ENCODE data around the gene CACNA2D3. TPM values are rescaled to one million over a fixed set of nuclear protein-coding genes. Genes with fewer than 3 reads are reported as not detected.
"Not testable (repeated sequence)": the region's sequence is repeated elsewhere in the genome, so short reads cannot be mapped to it uniquely, and the experiment has no call there.

CACNA2D3 gene
- total and polyA plus RNA-seq, 4 experiments from 2014 or later, result not detected

DNA sequence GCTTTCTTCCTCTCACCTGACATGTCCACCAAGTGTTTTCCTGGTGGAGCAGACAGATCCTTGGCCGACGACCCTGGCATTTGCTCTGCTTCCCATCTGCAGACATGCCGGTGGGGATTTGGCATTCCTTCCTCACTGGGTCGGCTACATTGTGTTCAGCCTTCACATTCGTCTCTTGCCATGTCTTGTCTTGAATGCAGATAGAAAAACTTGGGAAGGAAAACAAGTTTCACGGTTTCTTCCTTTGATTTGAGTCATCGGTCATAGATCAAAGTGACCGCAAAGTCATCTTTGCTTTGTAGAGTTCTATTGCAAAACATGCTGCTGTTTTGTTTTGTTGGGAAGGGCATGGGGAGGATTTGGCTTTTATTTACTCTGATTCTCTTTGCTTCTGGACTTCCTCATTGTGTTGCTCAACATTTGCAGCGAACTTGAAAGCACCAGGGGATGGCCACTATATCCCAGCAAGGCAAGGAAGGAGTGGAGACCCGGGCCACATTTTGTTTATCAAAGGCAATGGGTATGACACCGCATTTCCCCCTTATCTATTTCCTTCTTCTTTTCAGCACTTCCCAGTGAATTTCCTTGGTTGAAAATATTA, 321.3 kb downstream of the CACNA2D3 start:
- no peaks in the 10 kb centered on the region for H3K27me3 Mint-ChIP-seq
- H3K4me1 Mint-ChIP-seq, result no peaks in the 10 kb centered on the region
- ChIA-PET POLR2A (ENCODE audit: partially characterized antibody) (no interaction called here), CTCF (ENCODE audit: partially characterized antibody) (no interaction called here)
- peaks cover 0 to 8% (median 0%) of the 10 kb centered on the region in 8 donors for H3K9me3 Mint-ChIP-seq
- no peaks in the 10 kb centered on the region for H3K27me3 ChIP-seq (ENCODE audit: insufficient read depth, low read length)
- no peak overlapping the region for H3K27ac ChIP-seq (ENCODE audit: low read depth, low read length)
- no peaks in the 10 kb centered on the region for H3K4me1 ChIP-seq (ENCODE audit: insufficient read depth, low read length)
- intact Hi-C loops (cut with micrococcal nuclease), result no loop called here
- no peak overlapping the region for H3K27ac Mint-ChIP-seq
- no peak for DNase-seq
- no peaks in the 10 kb centered on the region for H3K36me3 Mint-ChIP-seq
- H3K36me3 ChIP-seq (ENCODE audit: insufficient read depth, low read length), result no peaks in the 10 kb centered on the region
- no peaks in the 10 kb centered on the region for H3K9me3 ChIP-seq (ENCODE audit: control insufficient read depth in 1 of 2, low read length in 2 of 2)
- no peak overlapping the region for H3K4me3 ChIP-seq (ENCODE audit: low read length in 2 of 2)
- no peak overlapping the region for H3K4me3 Mint-ChIP-seq

DNA sequence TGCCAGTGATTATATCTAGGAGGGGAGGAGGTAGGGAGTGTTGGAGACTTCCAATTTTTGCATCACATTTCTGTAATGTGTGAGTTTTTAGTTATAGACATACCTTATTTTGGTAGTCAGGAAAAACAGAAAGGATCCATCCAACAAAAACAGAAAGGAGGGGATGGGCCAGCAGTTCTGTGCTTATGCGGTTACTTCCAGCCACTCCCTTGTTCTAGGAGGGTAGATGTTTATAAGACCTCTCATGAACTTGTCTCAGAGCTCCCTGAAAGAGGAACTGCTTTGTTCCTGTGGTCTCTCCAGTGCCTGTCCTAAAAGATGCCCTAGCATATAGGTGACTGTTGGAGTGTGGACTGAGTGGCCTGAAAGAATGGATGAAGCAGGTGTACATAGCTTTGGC, 323.3 kb downstream of the CACNA2D3 start:
- H3K9me3 ChIP-seq (ENCODE audit: control insufficient read depth in 1 of 2, low read length in 2 of 2), result no peaks in the 10 kb centered on the region
- no peak overlapping the region for H3K27ac Mint-ChIP-seq
- H3K36me3 ChIP-seq (ENCODE audit: insufficient read depth, low read length), result no peaks in the 10 kb centered on the region
- H3K4me3 Mint-ChIP-seq, result no peak overlapping the region
- H3K4me1 ChIP-seq (ENCODE audit: insufficient read depth, low read length), result no peaks in the 10 kb centered on the region
- DNase-seq, result no peak
- intact Hi-C loops (cut with micrococcal nuclease), result no loop called here
- no peaks in the 10 kb centered on the region for H3K36me3 Mint-ChIP-seq
- CTCF ChIA-PET (ENCODE audit: partially characterized antibody), result no interaction called here
- no peak overlapping the region for H3K4me3 ChIP-seq (ENCODE audit: low read length in 2 of 2)
- H3K4me1 Mint-ChIP-seq, result no peaks in the 10 kb centered on the region
- H3K9me3 Mint-ChIP-seq, result peaks cover 0 to 8% (median 0%) of the 10 kb centered on the region in 8 donors
- H3K27ac ChIP-seq (ENCODE audit: low read depth, low read length), result no peak overlapping the region
- POLR2A ChIA-PET (ENCODE audit: partially characterized antibody), result no interaction called here
- H3K27me3 Mint-ChIP-seq, result no peaks in the 10 kb centered on the region
- no peaks in the 10 kb centered on the region for H3K27me3 ChIP-seq (ENCODE audit: insufficient read depth, low read length)

DNA sequence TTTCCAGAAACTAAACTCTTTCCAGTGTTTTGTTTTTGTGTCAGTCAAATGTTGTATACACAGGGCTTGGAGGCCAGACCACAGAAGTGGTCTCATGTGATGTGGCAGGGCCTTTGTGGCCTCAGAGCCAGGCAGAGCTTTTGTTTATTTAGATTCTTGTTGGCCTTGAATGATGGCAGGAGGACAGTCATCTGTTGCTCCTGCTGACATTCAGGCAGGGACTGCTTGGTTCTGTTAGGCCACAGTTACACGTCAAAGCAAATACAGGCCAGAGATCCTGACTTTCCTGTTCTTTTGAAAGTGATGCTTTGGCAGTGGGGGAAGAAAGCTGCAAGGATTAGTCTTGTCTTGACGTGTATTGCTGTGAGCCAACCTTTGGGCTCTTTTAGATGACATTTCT, 325.1 kb downstream of the CACNA2D3 start:
- no peaks in the 10 kb centered on the region for H3K36me3 ChIP-seq (ENCODE audit: insufficient read depth, low read length)
- POLR2A ChIA-PET (ENCODE audit: partially characterized antibody), result no interaction called here
- no peak overlapping the region for H3K4me3 ChIP-seq (ENCODE audit: low read length in 2 of 2)
- no peak overlapping the region for H3K27ac ChIP-seq (ENCODE audit: low read depth, low read length)
- H3K27ac Mint-ChIP-seq, result no peak overlapping the region
- no peaks in the 10 kb centered on the region for H3K4me1 ChIP-seq (ENCODE audit: insufficient read depth, low read length)
- intact Hi-C loops (cut with micrococcal nuclease), result no loop called here
- DNase-seq, result no peak
- H3K9me3 ChIP-seq (ENCODE audit: control insufficient read depth in 1 of 2, low read length in 2 of 2), result no peaks in the 10 kb centered on the region
- no peaks in the 10 kb centered on the region for H3K36me3 Mint-ChIP-seq
- no peaks in the 10 kb centered on the region for H3K27me3 Mint-ChIP-seq
- H3K4me3 Mint-ChIP-seq, result no peak overlapping the region
- H3K27me3 ChIP-seq (ENCODE audit: insufficient read depth, low read length), result no peaks in the 10 kb centered on the region
- CTCF ChIA-PET (ENCODE audit: partially characterized antibody), result no interaction called here
- peaks cover 0 to 11% (median 3%) of the 10 kb centered on the region in 8 donors for H3K9me3 Mint-ChIP-seq
- H3K4me1 Mint-ChIP-seq, result no peaks in the 10 kb centered on the region

DNA sequence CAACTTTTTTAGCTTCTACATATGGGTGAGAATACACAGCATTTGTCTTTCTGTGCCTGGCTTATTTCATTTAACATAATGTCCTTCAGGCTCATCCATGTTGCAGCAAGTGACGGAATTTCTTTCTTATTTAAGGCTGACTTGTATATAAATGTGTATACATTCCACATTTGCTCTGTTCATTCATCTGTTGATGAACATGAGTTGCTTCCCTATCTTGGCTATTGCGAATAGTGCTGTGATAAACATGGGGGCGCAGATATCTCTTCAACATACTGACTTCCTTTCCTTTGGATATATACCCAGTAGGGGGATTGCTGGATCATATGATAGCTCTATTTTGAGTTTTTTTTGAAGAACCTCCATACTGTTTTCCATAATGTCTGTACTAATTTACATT, 332.5 kb downstream of the CACNA2D3 start:
- H3K4me1 ChIP-seq (ENCODE audit: insufficient read depth, low read length), result no peaks in the 10 kb centered on the region
- peaks cover 2 to 28% (median 12%) of the 10 kb centered on the region in 8 donors for H3K9me3 Mint-ChIP-seq
- intact Hi-C loops (cut with micrococcal nuclease), result no loop called here

DNA sequence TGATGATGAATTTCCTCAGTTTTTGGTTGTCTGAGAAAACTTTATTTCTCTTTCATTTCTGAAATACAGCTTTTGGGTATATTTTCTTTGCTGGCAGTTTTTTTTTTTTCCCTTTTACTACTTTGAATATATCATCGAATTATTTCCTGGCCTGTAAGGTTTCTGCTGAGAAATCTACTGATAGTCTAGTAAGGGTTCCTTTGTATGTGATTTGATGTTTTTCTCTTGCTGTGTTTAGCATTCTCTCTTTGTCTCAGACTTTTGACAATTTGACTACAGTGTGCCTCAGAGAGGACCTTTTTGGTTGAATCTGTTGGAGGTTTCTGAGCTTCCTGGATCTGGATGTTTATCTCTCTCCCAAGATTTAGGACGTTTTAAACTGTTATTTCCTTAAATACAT, 336.0 kb downstream of the CACNA2D3 start:
- Histone ChIP-seq H3K27me3 (ENCODE audit: insufficient read depth, low read length) (no peaks in the 10 kb centered on the region), H3K36me3 (ENCODE audit: insufficient read depth, low read length) (no peaks in the 10 kb centered on the region), H3K27ac (ENCODE audit: low read depth, low read length) (no peak overlapping the region), H3K9me3 (ENCODE audit: control insufficient read depth in 1 of 2, low read length in 2 of 2) (peaks cover 0 to 6% of the 10 kb centered on the region in 2 donors), H3K4me1 (ENCODE audit: insufficient read depth, low read length) (no peaks in the 10 kb centered on the region), H3K4me3 (ENCODE audit: low read length in 2 of 2) (no peak overlapping the region)
- Mint-ChIP-seq H3K4me1 (no peaks in the 10 kb centered on the region), H3K36me3 (no peaks in the 10 kb centered on the region), H3K27ac (no peak overlapping the region), H3K27me3 (no peaks in the 10 kb centered on the region), H3K4me3 (no peak overlapping the region), H3K9me3 (peaks cover under 1 to 35% (median 11%) of the 10 kb centered on the region in 8 donors)
- DNase-seq, result no peak
- ChIA-PET POLR2A (ENCODE audit: partially characterized antibody) (no interaction called here), CTCF (ENCODE audit: partially characterized antibody) (no interaction called here)
- intact Hi-C loops (cut with micrococcal nuclease), result no loop called here

More for the DNA sequence above, 332.5 kb downstream of the CACNA2D3 start:
- POLR2A ChIA-PET (ENCODE audit: partially characterized antibody), result no interaction called here
- no peak for DNase-seq
- H3K27ac Mint-ChIP-seq, result no peak overlapping the region
- Histone ChIP-seq H3K27ac (ENCODE audit: low read depth, low read length) (no peak overlapping the region), H3K4me3 (ENCODE audit: low read length in 2 of 2) (no peak overlapping the region), H3K9me3 (ENCODE audit: control insufficient read depth in 1 of 2, low read length in 2 of 2) (peaks cover 0 to 6% of the 10 kb centered on the region in 2 donors), H3K36me3 (ENCODE audit: insufficient read depth, low read length) (no peaks in the 10 kb centered on the region), H3K27me3 (ENCODE audit: insufficient read depth, low read length) (no peaks in the 10 kb centered on the region)
- H3K4me1 Mint-ChIP-seq, result no peaks in the 10 kb centered on the region
- no peaks in the 10 kb centered on the region for H3K27me3 Mint-ChIP-seq
- H3K36me3 Mint-ChIP-seq, result no peaks in the 10 kb centered on the region
- CTCF ChIA-PET (ENCODE audit: partially characterized antibody), result no interaction called here
- no peak overlapping the region for H3K4me3 Mint-ChIP-seq

DNA sequence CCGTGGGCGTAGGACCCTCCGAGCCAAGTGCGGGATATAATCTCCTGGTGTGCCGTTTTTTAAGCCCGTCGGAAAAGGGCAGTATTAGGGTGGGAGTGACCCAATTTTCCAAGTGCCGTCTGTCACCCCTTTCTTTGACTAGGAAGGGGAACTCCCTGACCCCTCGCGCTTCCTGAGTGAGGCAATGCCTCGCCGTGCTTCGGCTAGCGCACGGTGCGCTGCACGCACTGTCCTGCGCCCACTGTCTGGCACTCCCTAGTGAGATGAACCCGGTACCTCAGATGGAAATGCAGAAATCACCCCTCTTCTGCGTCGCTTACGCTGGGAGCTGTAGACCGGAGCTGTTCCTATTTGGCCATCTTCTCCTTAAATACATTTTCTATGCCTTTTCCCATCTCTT, 342.2 kb downstream of the CACNA2D3 start:
- H3K36me3 ChIP-seq (ENCODE audit: insufficient read depth, low read length); H3K27ac ChIP-seq (ENCODE audit: low read depth, low read length); CTCF ChIA-PET (ENCODE audit: partially characterized antibody); H3K4me3 ChIP-seq (ENCODE audit: low read length in 2 of 2); H3K27me3 ChIP-seq (ENCODE audit: insufficient read depth, low read length); H3K27me3 Mint-ChIP-seq; intact Hi-C loops (cut with micrococcal nuclease); POLR2A ChIA-PET (ENCODE audit: partially characterized antibody); H3K27ac Mint-ChIP-seq; H3K36me3 Mint-ChIP-seq; H3K9me3 ChIP-seq (ENCODE audit: control insufficient read depth in 1 of 2, low read length in 2 of 2); H3K4me3 Mint-ChIP-seq; H3K4me1 Mint-ChIP-seq; DNase-seq; H3K4me1 ChIP-seq (ENCODE audit: insufficient read depth, low read length): not testable (repeated sequence)
- peaks cover 2 to 37% (median 16%) of the 10 kb centered on the region in 8 donors for H3K9me3 Mint-ChIP-seq

DNA sequence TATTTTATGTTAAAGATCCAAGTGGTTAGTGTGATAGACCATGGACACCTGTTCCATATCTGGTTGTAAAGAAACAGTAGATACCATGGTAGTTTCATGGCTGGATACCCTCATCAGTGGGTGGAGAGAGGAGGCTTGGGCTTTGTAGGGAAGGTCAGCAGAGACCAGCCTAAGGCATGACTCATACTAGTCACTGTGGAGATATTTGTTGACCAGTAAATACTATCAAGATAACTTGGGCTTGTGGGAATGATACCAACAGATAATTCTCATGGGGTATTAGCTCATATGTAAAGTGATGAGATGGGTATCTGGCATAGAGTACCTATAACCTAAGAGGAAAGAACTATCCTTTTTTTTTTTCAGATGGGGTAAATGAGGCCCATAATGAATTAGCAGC, 354.5 kb downstream of the CACNA2D3 start:
- Histone ChIP-seq H3K27me3 (ENCODE audit: insufficient read depth, low read length) (no peaks in the 10 kb centered on the region), H3K36me3 (ENCODE audit: insufficient read depth, low read length) (no peaks in the 10 kb centered on the region), H3K4me3 (ENCODE audit: low read length in 2 of 2) (no peak overlapping the region), H3K9me3 (ENCODE audit: control insufficient read depth in 1 of 2, low read length in 2 of 2) (peaks cover 0 to 3% of the 10 kb centered on the region in 2 donors), H3K27ac (ENCODE audit: low read depth, low read length) (no peak overlapping the region), H3K4me1 (ENCODE audit: insufficient read depth, low read length) (no peaks in the 10 kb centered on the region)
- Mint-ChIP-seq H3K27me3 (no peaks in the 10 kb centered on the region), H3K27ac (no peak overlapping the region), H3K9me3 (peaks cover 0 to 26% (median 10%) of the 10 kb centered on the region in 8 donors), H3K4me1 (no peaks in the 10 kb centered on the region), H3K4me3 (no peak overlapping the region), H3K36me3 (no peaks in the 10 kb centered on the region)
- DNase-seq, result no peak
- intact Hi-C loops (cut with micrococcal nuclease), result no loop called here
- ChIA-PET CTCF (ENCODE audit: partially characterized antibody) (no interaction called here), POLR2A (ENCODE audit: partially characterized antibody) (no interaction called here)

Measured in CD4-positive, alpha-beta memory T cell (primary cell).